ENCODE measurements around the gene FAM219A. TPM values are rescaled to one million over a fixed set of nuclear protein-coding genes. Genes with fewer than 3 reads are reported as not detected.

The FAM219A gene
- total RNA-seq, 6 donors from 2014 or later, result 10.0 to 33.0 (median 15.2) TPM

- no peak for DNase-seq
- no peaks in the 10 kb centered on the region for H3K27me3 ChIP-seq
Measured at GRCh38 chr9:34382054-34382453, 76.3 kb downstream of the FAM219A start.

GRCh38 chr9:34381323-34381722 is 77.0 kb downstream of the FAM219A start:
- 42 to 49% methylated on average over 16 to 17 of the region's 17 CpGs for WGBS, 2 donors
- peak in 1 of 2 donors; percentile 15 for DNase-seq
- H3K4me1 ChIP-seq, result peaks cover 23 to 33% (median 28%) of the 10 kb centered on the region in 4 donors
- no peak for ATAC-seq (ENCODE audit: low FRiP score in 2 of 2)
- H3K27me3 ChIP-seq, result no peaks in the 10 kb centered on the region
- H3K36me3 ChIP-seq, result no peaks in the 10 kb centered on the region
- H3K9me3 ChIP-seq, result no peaks in the 10 kb centered on the region
- peak overlapping the region in 3 of 4 donors; percentile 49 to 53 (median 50) for H3K4me3 ChIP-seq
- peak overlapping the region in 1 of 4 donors; percentile 22 for H3K27ac ChIP-seq
- TF ChIP-seq POLR2A (IDR thresholded peaks at IDR 0.05) (no peak), EP300 (IDR thresholded peaks at IDR 0.05) (no peak), POLR2AphosphoS5 (IDR thresholded peaks at IDR 0.05) (peak in 1 of 2 donors; percentile 11), CTCF (IDR thresholded peaks at IDR 0.05) (no peak)

More at GRCh38 chr9:34382054-34382453, 76.3 kb downstream of the FAM219A start:
- H3K9me3 ChIP-seq, result no peaks in the 10 kb centered on the region
- H3K4me1 ChIP-seq, result peaks cover 22 to 31% (median 27%) of the 10 kb centered on the region in 4 donors
- H3K36me3 ChIP-seq, result no peaks in the 10 kb centered on the region
- WGBS, 2 donors, result 93 to 100% methylated on average over 4 to 5 of the region's 5 CpGs
- H3K4me3 ChIP-seq, result no peak overlapping the region
- no peak for ATAC-seq (ENCODE audit: low FRiP score in 2 of 2)
- TF ChIP-seq POLR2AphosphoS5 (IDR thresholded peaks at IDR 0.05), result no peak
- H3K27ac ChIP-seq, result no peak overlapping the region

DNA sequence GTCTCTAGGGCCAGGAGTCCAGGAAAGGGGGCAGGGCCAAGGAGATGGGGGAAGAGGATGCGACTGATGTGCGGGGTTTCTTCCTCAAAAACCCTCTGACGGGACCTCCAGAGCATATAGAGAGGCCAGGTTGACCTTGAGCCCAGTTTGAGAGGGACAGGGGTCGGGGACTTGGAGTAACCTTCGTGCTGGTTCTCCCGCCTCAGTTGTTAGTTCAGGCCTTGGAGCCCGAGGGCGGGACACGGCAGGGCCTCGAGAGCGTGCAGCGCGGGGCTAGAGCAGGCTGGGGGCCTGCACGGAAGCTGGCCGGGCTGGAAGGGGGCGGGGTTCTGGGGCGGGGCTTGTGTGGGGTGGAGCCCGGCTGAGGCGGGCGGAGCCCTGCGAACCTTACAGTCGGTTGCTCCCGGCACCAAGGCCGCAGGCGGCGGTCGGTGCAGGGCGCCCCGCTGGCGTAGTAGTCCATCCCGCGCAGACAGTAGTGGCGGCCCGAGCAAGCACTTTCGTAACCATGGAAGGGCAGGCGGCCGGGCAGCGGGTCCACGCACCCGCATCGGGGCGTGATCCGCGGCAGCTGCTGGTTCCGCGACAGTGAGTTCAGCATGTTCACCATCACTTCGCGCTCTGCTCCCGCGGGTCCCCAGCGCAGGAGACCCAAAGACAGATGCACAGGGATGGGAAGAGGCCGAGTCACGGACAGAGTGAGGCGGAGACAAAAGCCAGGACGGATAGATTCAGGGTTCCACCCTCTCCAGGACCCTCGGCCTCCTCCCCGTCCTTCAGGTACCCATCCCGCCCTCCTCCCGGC is 77.7 kb downstream of the FAM219A start:
- 3 to 7% methylated on average over 42 to 48 of the region's 59 CpGs for WGBS, 2 donors
- ATAC-seq (ENCODE audit: low FRiP score in 2 of 2) (peak; percentile 80 to 88), DNase-seq (peak; percentile 82 to 94)
- H3K36me3 ChIP-seq, result no peaks in the 10 kb centered on the region
- H3K27me3 ChIP-seq, result no peaks in the 10 kb centered on the region
- H3K9me3 ChIP-seq, result no peaks in the 10 kb centered on the region
- TF ChIP-seq EP300 (IDR thresholded peaks at IDR 0.05) (no peak), POLR2AphosphoS5 (IDR thresholded peaks at IDR 0.05) (peak in 1 of 2 donors; percentile 28), POLR2A (IDR thresholded peaks at IDR 0.05) (peak in 1 of 4 donors; percentile 31), CTCF (IDR thresholded peaks at IDR 0.05) (no peak)
- H3K4me1 ChIP-seq, result peaks cover 27 to 40% (median 33%) of the 10 kb centered on the region in 4 donors
- peak overlapping the region; percentile 49 to 53 (median 51) for H3K4me3 ChIP-seq
- peak overlapping the region in 2 of 4 donors; percentile 22 to 62 for H3K27ac ChIP-seq

DNA sequence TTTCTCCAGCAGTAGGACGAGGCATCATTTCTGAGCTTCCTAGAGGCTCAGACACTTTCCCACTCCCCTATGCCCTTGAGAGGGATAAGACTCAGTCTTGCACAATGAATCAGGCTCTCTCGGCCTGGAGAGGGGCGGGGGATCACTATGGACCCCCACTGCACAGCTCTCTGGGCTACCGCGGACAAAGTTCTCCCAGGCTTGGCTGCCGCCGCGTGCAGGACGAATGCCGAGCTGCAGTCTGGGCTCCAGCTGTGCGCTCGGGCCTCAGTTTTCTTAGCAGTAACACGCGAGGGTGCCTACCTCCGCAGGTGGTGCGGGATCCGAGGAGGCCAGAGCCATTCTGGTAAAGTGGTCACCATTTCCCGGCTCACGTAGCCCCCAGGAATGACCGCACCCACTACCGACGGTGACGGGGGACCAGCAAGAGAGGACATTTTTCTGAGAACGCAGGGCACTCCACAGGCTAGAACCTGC is 78.3 kb downstream of the FAM219A start:
- no peaks in the 10 kb centered on the region for H3K27me3 ChIP-seq
- H3K4me1 ChIP-seq, result peaks cover 27 to 46% (median 37%) of the 10 kb centered on the region in 4 donors
- ATAC-seq (ENCODE audit: low FRiP score in 2 of 2), result no peak
- 34 to 44% methylated on average over 24 of the region's 24 CpGs for WGBS, 2 donors
- no peaks in the 10 kb centered on the region for H3K9me3 ChIP-seq
- H3K27ac ChIP-seq, result peak overlapping the region in 1 of 4 donors; percentile 6
- TF ChIP-seq POLR2A (IDR thresholded peaks at IDR 0.05), result no peak
- no peak for TF ChIP-seq POLR2AphosphoS5 (IDR thresholded peaks at IDR 0.05)
- no peak for TF ChIP-seq CTCF (IDR thresholded peaks at IDR 0.05)
- TF ChIP-seq EP300 (IDR thresholded peaks at IDR 0.05), result no peak
- H3K4me3 ChIP-seq, result peak overlapping the region in 3 of 4 donors; percentile 49 to 53 (median 50)
- no peaks in the 10 kb centered on the region for H3K36me3 ChIP-seq
- peak in 1 of 2 donors; percentile 82 for DNase-seq

DNA sequence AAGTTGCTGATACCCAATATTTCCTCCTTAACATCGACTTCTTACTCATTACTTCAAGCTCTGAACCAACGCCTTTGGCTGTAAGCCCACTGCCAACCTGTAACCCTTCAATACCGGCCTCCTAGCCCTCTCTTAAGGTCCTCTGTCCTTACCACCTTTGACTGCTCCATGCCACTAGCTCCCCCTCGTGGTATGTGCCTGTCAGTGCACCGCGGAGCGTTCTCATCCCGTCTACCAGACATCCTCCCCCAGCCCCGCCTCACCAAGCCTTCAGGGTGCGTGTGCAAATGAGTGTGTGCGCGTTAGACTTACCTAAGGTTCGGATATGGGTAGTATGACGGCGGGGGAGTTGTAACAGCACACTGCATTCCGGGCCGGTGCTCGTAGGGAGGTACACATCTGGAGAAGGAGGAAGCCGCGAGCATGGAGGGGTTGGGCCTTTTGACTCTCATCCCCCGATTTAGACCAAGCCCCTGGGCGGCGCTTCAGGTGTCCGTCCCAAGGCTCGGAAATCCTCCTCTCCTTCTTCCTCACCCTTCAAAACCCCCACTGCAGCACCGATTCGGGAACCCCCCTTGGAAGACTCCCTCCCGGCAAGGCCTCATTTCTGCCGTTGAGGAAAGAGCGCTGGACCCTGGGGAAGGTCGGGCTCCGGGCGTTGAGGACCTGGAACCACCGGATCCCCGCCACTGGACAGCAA is 78.9 kb downstream of the FAM219A start:
- Histone ChIP-seq H3K27me3 (no peaks in the 10 kb centered on the region), H3K4me3 (peak overlapping the region in 3 of 4 donors; percentile 49 to 53 (median 50)), H3K4me1 (peaks cover 27 to 49% (median 38%) of the 10 kb centered on the region in 4 donors), H3K36me3 (no peaks in the 10 kb centered on the region), H3K27ac (no peak overlapping the region), H3K9me3 (no peaks in the 10 kb centered on the region)
- ATAC-seq (ENCODE audit: low FRiP score in 2 of 2) (peak; percentile 82 to 84), DNase-seq (peak; percentile 12 to 94)
- no peak for TF ChIP-seq EP300 (IDR thresholded peaks at IDR 0.05)
- peak; percentile 95 to 98 (median 96) for TF ChIP-seq CTCF (IDR thresholded peaks at IDR 0.05)
- WGBS, 2 donors, result 8 to 9% methylated on average over 24 to 27 of the region's 35 CpGs

Data from upper lobe of left lung (tissue), 6 donors.